Thoracic aorta (tissue), 2 donors: ENCODE results near the gene PFDN6. TPM values are rescaled to one million over a fixed set of nuclear protein-coding genes. Genes with fewer than 3 reads are reported as not detected.

ENCODE experiments used
- ATAC-seq: fragments of 150-250 bp; one replicate; pipeline ENCODE4 v1.8.0; 2017; ENCODE audit warnings: low read depth; ENCODE audit not compliant: insufficient number of reproducible peaks, low FRiP score
- DNase-seq: peaks from one replicate; pipeline ENCODE4 v3.0.0-alpha.2; 2020; ENCODE audit warnings: low spot score
- H3K27ac ChIP-seq, 2 donors: fragments of 200-600 bp; sonication (generic); 1 replicate in 1 of 2; 2 replicates in 1 of 2; pipeline ENCODE4 v1.5.1; 2016; ENCODE audit warnings: mild to moderate bottlenecking in 2 of 2, moderate library complexity in 2 of 2
- H3K27me3 ChIP-seq: fragments of 200-600 bp; sonication (generic); replicated peaks from 2 replicates; pipeline ENCODE4 v1.6.0; 2016; ENCODE audit warnings: mild to moderate bottlenecking; ENCODE audit not compliant: insufficient read depth
- H3K36me3 ChIP-seq: fragments of 200-600 bp; sonication (generic); one replicate; pipeline ENCODE4 v1.5.1; 2016
- H3K4me1 ChIP-seq, 2 donors: fragments of 200-600 bp; sonication (generic); 1 replicate in 1 of 2; 2 replicates in 1 of 2; pipeline versions ENCODE4 v1.5.1 to v1.6.0; 2016; ENCODE audit warnings: low read depth in 2 of 2, mild to moderate bottlenecking in 1 of 2; ENCODE audit not compliant: control insufficient read depth in 1 of 2
- H3K4me3 ChIP-seq: fragments of 200-600 bp; sonication (generic); 2 replicates; pipeline ENCODE4 v1.5.1; 2016; ENCODE audit warnings: mild to moderate bottlenecking
- H3K9me3 ChIP-seq: fragments of 200-600 bp; sonication (generic); 2 replicates; pipeline ENCODE4 v1.5.1; 2016
- CTCF ChIP-seq: fragments of 200-600 bp; sonication (generic); IDR thresholded peaks from one replicate; pipeline ENCODE4 v1.5.1; 2019; ENCODE audit warnings: antibody characterized with exemption
- total RNA-seq, 2 donors: library from RNA; depleted of rRNA; stranded (reverse); fragments of >200 nt; gene quantifications; one replicate each; pipeline versions ENCODE4 v1.1.0 to v1.2.3, GENCODE V29; 2016

The PFDN6 gene
- total RNA-seq, 2 donors from 2014 or later, result 26.8 to 31.9 TPM

- no peak for TF ChIP-seq CTCF
- Histone ChIP-seq H3K4me3 (peak overlapping the region; percentile 71), H3K27ac (peak overlapping the region; percentile 92 to 96), H3K36me3 (peaks cover 10% of the 10 kb centered on the region), H3K27me3 (no peaks in the 10 kb centered on the region), H3K4me1 (peaks cover 39 to 58% of the 10 kb centered on the region in 2 donors), H3K9me3 (no peaks in the 10 kb centered on the region)
- no peak for ATAC-seq
- no peak for DNase-seq
These were observed 25.1 kb downstream of the PFDN6 start for GRCh38 chr6:33314515-33314942.

GRCh38 chr6:33314943-33315792 is 25.8 kb downstream of the PFDN6 start:
- TF ChIP-seq CTCF, result no peak
- H3K27ac ChIP-seq, result peak overlapping the region; percentile 92 to 96
- H3K9me3 ChIP-seq, result no peaks in the 10 kb centered on the region
- peaks cover 16% of the 10 kb centered on the region for H3K36me3 ChIP-seq
- ATAC-seq (no peak), DNase-seq (no peak)
- peak overlapping the region; percentile 71 for H3K4me3 ChIP-seq
- peaks cover 43 to 58% of the 10 kb centered on the region in 2 donors for H3K4me1 ChIP-seq
- H3K27me3 ChIP-seq, result no peaks in the 10 kb centered on the region

- Histone ChIP-seq H3K27ac (peak overlapping the region in 1 of 2 donors; percentile 96), H3K9me3 (no peaks in the 10 kb centered on the region), H3K4me3 (no peak overlapping the region), H3K36me3 (peaks cover 16% of the 10 kb centered on the region), H3K4me1 (peaks cover 52 to 66% of the 10 kb centered on the region in 2 donors), H3K27me3 (no peaks in the 10 kb centered on the region)
- DNase-seq (no peak), ATAC-seq (no peak)
- no peak for TF ChIP-seq CTCF
These were observed 26.6 kb downstream of the PFDN6 start for GRCh38 chr6:33315793-33316602.

GRCh38 chr6:33316603-33317418 is 27.4 kb downstream of the PFDN6 start:
- no peaks in the 10 kb centered on the region for H3K27me3 ChIP-seq
- no peaks in the 10 kb centered on the region for H3K9me3 ChIP-seq
- no peak for DNase-seq
- ATAC-seq, result no peak
- H3K4me3 ChIP-seq, result peak overlapping the region; percentile 76
- H3K4me1 ChIP-seq, result peaks cover 55 to 71% of the 10 kb centered on the region in 2 donors
- peak overlapping the region in 1 of 2 donors; percentile 59 for H3K27ac ChIP-seq
- TF ChIP-seq CTCF, result no peak
- peaks cover 16% of the 10 kb centered on the region for H3K36me3 ChIP-seq

- DNase-seq (no peak), ATAC-seq (no peak)
- no peak for TF ChIP-seq CTCF
- peak overlapping the region; percentile 76 for H3K4me3 ChIP-seq
- H3K4me1 ChIP-seq, result peaks cover 55 to 71% of the 10 kb centered on the region in 2 donors
- H3K27me3 ChIP-seq, result no peaks in the 10 kb centered on the region
- H3K9me3 ChIP-seq, result no peaks in the 10 kb centered on the region
- peak overlapping the region; percentile 66 to 75 for H3K27ac ChIP-seq
- peaks cover 16% of the 10 kb centered on the region for H3K36me3 ChIP-seq
These were observed 27.9 kb downstream of the PFDN6 start for GRCh38 chr6:33317419-33317668.
